DMS 273 (cell line): ENCODE results near the gene TRAFD1.

Experiments
- DNase-seq: peaks from one replicate; lab custom pipeline; 2025; ENCODE audit not compliant: unreplicated experiment; lab: John Stamatoyannopoulos, UW

Gene TRAFD1

DNA sequence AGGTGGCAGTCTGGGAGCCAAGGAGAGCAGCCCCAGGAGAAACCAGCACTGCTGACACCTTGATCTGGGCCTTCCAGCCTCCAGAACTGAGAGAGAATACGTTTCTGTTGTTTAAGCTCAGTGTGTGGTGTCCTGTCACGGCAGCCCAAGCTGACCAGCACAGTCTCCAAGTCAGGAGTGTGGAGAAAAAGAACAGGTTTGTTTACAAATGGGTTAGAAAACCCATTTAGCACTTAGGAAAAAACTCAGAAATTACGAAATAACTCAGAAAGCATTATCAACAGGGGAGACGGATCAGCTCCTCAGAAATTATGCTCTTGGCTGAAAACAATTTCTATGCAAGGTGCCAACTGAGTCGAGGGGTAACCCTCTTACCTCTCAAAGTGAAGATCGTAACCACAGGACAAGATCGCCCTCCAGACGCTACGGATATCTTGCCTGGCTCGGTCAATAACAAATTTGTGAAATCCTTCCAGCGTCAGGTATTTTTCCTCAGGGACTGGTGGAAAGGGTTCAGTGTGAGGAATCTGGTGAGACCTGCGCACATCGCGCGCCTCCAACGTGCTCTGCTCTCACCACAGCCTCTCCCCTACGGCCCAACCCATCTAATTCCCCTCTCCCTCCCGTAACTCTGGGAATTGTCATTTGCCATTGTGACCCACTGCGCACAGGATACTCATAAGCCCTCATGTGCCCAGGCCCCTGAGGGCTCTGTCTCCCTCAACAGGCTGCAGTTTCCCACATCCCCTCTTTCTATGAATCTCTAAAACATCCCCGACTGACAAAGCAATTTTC is 50.2 kb downstream of the TRAFD1 start:
- DNase-seq: no peak

DNA sequence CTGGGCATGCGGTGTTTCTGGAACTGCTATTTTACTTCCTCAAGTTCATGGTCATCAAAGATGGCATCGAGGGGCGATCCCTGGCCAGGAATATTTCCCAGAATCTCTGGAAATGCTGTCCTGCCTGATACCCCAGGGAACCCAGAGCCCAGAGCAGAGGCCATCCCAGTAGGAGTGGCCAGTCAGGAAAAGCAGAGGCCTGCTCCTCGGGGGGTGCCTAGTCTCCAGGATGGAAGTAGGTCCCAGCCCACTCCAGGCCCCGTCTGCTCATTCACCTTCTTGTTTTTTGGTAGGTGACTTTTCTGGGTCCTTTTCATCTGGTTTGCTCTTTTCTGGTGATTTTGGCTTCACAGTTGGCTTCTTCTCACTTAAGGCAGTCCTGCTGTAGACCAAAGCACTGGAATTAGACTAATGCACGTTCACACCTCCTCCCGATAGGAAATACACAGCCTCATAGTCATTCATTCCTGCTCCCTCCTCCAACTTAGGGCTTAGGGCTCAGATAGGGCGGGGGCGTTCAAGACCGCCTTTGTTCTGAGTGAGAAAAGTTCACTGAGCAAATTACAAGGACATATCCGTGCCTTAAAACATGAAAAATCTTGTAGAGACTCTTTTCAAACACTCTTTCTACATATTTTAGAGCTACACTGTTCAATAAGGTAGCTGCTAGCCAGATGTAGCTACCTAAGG is 51.1 kb downstream of the TRAFD1 start:
- DNase-seq: no peak

DNA sequence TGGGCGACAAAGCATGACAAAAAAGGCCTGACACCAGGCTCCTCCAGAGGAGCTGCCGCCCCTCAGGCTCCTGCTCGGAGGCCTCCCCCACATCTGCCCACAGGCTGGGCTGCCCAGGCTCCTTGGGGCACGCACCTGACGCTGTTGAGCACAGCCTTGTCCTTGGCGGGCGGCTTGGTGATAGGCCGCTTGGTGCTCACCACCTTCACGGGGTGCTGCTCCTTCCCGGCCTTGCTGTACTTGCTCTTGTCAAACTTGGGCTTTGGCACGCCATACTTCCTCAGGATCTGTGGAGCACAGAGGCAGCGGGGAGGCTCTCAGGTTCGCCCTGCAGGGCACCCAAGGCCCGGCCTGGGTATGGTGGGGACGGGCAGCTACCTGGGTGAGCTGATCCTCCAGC is 53.4 kb downstream of the TRAFD1 start:
- no peak for DNase-seq

DNA sequence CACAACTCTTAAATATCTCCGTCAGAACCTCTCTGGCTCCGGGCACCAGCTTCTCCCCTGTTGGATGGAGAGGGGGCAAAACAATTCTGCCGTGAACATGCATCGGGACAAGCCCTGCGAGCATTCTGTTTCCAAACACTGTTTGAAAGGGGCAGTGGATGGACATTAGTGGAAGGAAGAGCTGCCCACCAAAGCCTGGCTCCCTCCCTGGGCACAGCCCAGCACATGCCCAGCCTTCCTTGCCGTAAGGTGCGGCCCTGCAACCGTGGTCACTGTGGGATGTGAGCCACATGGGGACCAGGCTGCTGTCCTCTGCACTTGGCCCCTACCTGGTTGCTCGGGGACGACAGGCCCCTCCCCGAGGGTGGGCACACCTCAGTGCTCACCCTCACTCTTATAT is 54.0 kb downstream of the TRAFD1 start:
- no peak for DNase-seq

DNA sequence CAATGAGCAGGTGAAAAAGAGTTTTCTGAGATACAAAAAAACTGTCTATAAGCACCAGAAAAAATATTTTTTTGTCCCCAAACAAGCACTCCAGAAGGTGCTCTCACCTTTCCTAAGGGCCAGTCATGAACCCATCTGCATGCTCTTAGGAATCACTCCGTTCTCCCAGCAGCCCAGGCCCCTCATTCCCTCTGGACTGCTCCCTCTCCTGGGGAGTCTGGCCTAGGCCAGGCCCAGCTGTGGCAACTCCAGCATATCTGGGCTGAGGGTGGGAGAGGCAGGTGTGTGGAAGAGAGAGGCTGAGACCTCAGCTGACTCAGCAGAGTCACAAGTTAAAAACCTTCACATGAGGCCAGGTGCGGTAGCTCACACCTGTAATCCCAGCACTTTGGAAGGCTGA is 54.6 kb downstream of the TRAFD1 start:
- DNase-seq: no peak

DNA sequence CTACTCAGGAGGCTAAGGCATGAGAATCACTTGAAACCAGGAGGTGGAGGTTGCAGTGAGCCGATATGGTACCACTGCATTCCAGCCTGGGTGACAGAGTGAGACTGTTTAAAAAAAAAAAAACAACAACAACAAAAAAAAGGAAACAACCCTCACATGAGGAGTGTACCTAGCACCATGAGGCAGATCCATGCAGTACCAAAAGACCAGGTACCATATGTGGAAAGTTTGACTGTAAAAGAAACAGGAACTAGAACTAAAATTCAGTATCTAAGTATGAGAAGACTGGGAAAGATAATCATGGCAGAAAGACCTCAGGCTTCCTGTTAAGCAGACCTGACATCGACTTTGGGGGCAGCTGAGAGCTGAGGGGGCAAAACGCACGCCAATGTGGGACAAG is 55.1 kb downstream of the TRAFD1 start:
- no peak for DNase-seq

DNA sequence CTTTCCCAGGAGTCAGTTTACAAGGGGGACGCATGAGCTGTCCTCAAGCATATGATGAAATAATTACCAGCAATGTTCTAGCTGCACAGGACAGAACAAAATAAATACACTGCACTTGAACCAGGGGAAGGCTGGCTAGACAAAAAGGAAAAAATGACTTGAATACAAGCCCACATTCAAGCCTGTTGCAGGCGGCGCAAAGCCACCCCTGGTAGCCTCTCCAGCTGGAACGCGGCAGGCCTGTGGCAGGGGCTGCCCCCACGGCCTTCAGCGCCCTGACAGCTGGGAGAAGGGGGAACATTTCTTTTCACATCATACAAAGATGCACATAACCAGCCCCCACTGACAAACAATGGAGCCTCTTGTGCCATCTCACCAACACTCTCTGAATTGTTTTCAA is 57.1 kb downstream of the TRAFD1 start:
- no peak for DNase-seq

DNA sequence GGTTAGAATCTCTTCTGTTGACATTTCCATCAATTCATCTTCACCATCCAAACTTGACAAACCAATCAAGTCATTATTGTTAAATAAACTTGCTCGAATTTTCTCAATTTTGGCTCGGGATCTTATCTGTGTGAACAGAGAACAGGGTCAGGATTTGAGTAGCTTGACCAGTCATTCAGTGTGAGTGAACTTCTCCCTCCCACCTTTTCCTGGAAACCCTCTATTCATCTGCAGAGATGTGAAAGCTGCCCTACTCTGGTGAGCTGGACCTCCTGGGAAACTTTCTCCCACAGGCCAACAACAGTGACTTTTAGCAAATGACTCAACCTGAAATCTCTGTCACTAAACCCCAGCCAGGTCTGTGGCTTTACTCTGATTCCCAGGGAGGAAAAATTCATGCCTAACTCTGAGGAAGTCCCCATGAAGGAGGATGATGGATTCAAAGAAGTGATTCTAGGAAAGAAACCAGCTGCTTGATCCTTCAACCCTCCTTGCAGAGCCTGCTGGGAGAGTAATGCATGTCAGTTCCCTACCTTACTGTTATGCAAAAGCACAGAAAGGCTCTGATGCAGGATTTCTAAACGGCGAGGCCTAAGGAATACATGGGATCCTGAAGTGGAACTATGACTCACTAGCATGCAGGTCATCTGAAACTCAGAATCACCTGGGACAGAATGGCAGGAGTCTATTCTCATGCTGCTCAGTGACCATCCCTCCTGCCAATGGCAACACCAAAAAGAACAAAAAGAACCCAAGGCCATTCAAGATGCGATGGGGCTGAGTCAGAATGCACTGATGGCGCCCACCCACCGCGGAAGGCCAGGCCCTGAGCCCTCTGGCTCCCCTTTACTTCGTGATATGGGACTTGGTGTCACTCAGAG is 58.0 kb downstream of the TRAFD1 start:
- no peak for DNase-seq

DNA sequence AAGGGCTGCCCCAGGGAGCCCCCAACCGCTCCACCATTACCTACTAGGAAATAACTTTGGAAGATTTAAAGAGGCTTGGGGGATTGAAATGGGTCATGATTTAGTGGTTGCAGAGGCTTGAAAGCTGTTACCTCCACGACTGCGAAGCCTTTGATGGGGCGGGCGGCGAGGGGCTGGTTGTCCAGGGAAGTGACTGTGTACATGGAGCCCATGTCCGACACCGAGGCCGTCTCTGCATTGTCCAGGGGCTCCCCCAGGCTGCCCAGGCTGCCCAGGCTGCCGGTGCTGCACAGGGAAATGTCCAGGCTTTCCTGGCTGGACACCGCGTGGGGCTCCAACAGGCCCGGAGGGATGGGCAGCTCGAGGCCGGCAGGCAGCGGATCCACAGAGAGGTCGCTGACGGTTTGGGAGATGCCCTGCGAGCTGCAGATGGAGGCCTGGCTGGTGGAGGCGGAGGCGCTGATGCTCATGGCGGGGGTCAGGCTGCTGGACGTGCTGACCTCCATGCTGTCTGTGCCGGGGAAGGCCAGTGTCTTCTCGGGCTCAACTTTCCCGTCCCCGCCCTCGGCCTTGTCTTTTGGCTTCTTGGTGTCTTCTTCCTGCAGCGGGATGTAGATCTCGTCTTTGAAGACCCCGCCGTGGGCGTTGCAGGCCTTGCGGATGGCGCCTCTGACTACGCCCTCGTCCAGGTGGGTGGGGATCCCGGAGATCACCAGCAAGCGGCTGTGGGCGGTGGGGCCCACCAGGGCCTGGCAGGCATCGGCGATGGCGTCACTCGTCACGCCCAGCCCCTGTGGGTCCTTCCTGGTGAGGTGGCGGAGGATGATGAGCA is 58.9 kb downstream of the TRAFD1 start:
- no peak for DNase-seq

DNA sequence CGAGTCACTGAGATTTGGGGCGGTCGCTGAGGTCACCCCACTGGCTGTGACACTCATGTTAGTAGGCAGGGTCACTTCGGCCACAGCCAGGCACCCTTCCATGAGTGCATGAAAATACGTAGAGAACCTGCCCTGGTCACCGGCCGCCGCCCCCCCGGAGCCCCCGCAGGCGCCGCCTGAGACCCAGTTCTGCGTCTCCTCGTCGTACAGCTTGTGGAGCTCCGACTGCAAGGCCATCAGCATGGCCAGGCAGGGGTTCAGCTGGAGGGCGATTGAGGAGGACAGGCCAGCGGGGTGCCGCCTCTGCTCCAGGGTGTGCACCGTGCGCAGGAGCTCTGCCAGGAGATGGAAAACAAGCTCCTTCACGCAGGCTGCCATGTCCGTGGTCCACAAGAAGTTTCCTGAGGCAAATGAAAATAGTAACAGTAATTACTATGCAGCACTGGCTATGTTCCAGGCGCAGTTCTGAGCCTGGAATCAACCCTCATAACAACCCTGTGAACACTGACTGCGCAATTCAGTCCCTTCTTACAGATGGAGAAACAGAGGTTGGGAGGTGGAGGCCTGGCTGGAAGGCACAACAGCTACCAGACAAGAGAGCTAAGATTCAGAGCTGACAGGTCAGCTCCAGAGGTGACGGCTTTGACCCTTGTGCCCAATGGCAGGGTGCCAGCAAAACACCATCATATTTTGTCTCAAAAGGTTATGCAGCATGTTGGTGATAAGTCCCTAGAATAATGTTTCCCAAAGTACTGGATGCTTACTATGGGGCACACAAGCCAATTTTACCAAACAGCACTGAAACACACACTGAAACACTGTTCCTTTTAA is 59.9 kb downstream of the TRAFD1 start:
- DNase-seq: no peak

DNA sequence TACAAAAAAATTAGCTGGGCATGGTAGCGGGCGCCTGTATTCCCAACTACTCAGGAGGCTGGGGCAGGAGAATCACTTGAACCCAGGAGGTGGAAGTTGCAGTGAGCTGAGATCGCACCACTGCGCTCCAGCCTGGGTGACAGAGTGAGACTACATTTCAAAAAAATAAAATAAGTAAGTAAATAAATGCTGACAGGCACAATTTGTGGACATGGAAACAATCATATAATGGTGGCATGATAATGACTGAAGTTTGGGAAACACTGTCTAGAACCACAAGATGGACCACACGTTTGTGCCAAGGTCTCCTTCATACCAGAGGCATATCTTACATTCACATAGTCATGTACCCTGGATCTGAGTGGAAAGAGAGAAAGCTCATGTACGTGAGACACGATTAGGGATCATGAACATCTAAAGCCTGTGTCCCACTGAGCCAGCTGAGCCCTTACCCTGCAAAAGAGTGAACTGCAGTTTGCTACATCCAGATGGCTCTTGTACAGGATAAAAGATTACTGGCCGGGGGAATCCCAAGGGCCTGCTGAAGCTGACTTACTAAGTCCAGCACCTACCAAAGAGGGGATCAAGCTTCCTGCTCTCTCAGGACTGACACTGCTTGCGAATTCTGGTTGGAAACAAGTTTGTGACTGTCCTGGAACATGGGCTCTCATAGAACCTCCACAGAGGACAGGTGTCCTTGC is 62.9 kb downstream of the TRAFD1 start:
- no peak for DNase-seq

DNA sequence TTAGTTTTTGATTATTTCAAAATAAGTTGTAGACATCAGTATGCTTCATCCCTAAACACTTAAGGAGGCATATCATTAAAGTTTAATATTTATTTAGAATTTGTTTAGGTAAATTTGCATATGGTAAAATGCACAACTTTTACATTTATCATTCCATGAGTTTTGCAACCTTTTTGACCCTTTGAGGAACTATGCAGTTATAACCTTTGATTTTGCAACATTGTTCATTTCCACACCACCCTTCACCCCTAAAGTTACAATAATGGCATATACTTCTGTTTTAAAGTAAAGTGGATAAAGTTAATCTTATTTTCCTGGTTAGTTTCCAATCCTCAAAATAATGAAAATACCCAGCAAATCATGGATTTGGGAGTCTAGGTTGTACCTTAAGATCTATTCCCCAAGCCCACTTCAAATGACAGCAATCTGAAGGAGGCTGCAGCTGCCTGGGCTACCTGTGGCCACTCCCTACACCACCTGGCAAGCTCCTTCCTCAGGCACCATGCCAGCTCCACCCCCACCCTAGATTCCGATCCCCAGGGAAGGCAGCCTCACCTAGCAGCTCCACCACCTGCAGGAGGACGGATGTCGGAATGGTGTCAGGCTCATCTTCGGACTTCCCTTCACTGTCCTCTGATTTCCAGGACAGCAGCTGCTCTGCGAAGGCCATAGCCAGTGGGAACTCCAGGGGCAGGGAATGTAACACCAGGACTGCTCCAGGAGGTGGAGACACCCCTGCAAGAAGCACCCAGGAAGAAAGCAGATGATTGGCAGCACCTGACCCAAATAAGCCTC is 65.1 kb downstream of the TRAFD1 start:
- no peak for DNase-seq

DNA sequence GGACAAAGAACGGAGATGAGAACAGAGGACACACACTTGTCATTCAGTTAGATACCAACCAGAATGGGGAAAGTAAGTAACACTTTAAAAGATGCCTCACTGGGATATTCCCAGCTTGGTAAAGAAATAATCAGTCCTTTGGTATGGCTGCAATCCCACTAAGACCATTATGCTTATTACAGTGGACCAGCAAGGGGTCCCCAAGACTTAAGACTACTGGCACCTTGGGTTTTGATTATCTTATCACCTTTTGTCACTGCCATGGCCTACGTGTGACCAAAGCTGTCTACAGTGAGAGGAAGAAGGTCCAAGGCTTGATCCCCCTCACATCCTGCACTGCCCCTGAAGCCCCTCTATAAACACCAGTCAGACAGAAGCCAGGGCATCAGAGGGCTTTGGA is 65.8 kb downstream of the TRAFD1 start:
- DNase-seq: no peak

DNA sequence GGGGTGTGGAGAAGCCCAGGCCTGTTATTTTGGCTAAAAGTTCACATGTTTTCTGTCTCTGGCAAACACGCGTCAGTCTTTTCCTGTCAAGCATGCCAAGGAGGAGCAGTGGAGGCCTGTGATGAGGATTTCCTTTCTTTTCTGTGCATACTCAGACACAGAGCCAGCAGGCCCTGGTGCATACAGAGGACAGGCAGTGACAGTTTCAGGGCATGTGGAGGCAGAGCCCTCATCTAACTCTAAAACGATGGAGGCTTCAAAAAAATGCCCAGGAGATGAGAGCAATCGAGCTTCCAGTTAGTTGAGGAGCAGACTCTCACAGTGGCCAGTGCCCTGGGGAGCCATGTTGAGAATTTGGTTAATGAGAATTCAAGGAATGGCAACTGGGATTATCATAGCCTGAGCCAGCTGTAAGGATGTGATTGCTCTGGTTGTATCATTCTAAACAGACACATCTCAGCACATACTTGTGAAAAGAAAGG is 66.5 kb downstream of the TRAFD1 start:
- DNase-seq: no peak

DNA sequence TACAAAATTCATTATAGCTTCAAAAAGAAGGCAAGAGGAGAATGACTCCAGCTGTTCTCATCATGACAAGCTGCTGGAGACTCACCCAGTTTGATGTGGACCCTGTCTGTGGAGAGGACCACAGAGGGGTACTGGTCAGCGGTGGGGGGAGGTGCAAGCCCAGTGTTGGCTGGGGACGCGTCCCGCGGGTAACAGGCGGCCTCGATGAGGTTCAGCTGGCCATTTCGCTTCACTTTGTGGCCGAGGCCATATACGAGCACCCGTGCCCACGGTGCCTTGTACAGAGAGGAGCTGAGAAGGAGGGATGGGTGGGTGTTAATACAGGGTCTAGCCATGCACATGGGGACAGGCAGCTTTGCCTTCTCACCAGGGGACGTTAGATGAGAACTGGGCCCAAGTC is 67.1 kb downstream of the TRAFD1 start:
- no peak for DNase-seq

DNA sequence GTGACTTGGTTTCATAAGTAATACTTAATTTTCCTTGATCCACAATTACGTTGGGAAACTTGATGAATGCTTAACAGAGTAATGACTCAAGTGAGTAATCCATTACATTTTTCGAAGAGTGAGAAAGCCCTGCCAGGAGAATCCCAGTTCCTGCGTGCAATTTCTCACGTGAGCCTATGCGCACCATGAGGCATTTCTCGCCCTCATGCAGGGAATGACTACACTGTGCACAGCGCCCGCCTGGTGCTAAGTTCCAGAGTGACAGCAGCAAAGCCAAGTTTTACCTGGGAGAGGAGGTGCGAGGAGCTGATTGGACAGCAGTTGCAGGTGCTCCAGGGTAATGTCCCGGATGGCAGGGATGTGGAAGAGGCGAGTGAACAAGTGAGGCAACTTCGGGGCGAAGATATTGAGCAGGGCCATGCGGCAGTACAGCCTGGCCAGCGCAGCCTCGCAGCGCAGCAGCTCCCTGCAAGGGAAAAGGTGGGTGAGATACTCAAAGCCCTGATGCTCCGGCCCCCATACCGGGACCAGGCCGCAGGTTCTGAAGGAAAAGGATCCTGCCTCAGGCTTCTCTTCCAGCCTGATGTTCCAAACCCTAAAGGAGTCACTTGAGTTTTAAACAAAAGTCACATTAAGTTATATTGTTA is 69.4 kb downstream of the TRAFD1 start:
- DNase-seq: no peak

DNA sequence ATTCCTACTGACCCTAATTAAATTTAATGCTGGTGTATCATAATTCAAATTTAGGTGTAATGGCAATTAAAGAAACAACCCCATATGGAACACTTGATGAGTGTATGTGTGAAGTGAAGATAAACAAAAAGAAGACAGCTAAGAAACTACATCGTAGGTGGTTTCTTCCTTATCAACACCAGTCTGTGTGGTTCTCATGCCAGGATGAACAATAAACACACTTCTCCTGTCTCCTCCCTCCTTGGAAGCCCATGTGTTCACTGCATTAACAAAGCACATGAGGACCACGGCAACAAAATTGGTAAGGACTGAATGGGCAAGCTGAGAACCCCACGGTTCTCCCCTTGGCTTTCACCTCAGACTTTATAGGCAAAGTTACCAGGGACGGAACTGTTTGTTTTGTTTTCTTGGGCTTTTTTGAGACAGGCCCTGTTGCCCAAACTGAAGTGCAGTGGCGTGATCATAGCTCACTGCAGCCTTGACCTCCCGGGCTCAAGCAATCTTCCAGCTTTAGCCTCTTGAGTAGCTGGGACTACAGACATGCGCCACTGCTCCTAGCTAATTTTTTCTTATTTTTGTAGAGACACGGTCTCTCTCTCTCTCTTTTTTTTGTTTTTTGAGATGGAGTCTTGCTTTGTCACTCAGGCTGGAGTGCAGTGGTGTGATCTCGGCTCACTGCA is 71.0 kb downstream of the TRAFD1 start:
- no peak for DNase-seq
